ELF-1 (cell line): ENCODE data around the gene NCKAP5L.
"Not testable (repeated sequence)": the region's sequence is repeated elsewhere in the genome, so short reads cannot be mapped to it uniquely, and the experiment has no call there.

Source experiments
- DNase-seq: peaks from one replicate; pipeline ENCODE4 v3.0.0-alpha.2; 2016; ENCODE audit warnings: low read depth, low spot score

NCKAP5L gene

GRCh38 chr12:49828133-49829091, at the start of gene NCKAP5L:
Gene NCKAP5L, minus strand, starts transcription at chr12:49828413. Its CDS starts 24,369 bp downstream, at chr12:49804044.
- peak; percentile 97 for DNase-seq

GRCh38 chr12:49877066-49877465, 48.9 kb upstream of the NCKAP5L start:
- peak; percentile 70 for DNase-seq

- no peak for DNase-seq
These were observed 47.9 kb upstream of the NCKAP5L start for GRCh38 chr12:49876070-49876469.

- no peak for DNase-seq
These were observed 47.0 kb upstream of the NCKAP5L start for GRCh38 chr12:49875115-49875720.

GRCh38 chr12:49874142-49874897, 46.1 kb upstream of the NCKAP5L start:
- DNase-seq: peak; percentile 43

- no peak for DNase-seq
These were observed 45.2 kb upstream of the NCKAP5L start for GRCh38 chr12:49873361-49873934.

GRCh38 chr12:49872781-49873181, 44.6 kb upstream of the NCKAP5L start:
- no peak for DNase-seq

- DNase-seq: no peak
These were observed 44.2 kb upstream of the NCKAP5L start for GRCh38 chr12:49872381-49872780.

GRCh38 chr12:49871811-49872251, 43.6 kb upstream of the NCKAP5L start:
- DNase-seq: not testable (repeated sequence)

GRCh38 chr12:49871263-49871561, 43.0 kb upstream of the NCKAP5L start:
- no peak for DNase-seq

GRCh38 chr12:49870501-49871262, 42.5 kb upstream of the NCKAP5L start:
- DNase-seq: no peak

- DNase-seq: no peak
These were observed 41.7 kb upstream of the NCKAP5L start for GRCh38 chr12:49869816-49870500.

GRCh38 chr12:49868952-49869815, 41.0 kb upstream of the NCKAP5L start:
- DNase-seq: peak; percentile 85

GRCh38 chr12:49868449-49868848, 40.2 kb upstream of the NCKAP5L start:
- DNase-seq: no peak

GRCh38 chr12:49867570-49868341, 39.5 kb upstream of the NCKAP5L start:
- DNase-seq: peak; percentile 40

GRCh38 chr12:49866859-49867569, 38.8 kb upstream of the NCKAP5L start:
- peak; percentile 95 for DNase-seq

GRCh38 chr12:49865782-49866135, 37.5 kb upstream of the NCKAP5L start:
- DNase-seq: no peak

GRCh38 chr12:49865109-49865781, 37.0 kb upstream of the NCKAP5L start:
- no peak for DNase-seq
